SJSA1 (cell line): ENCODE data around the gene ERC2. TPM values are rescaled to one million over a fixed set of nuclear protein-coding genes. Genes with fewer than 3 reads are reported as not detected.

Source experiments
- DNase-seq, 2 experiments: peaks; one replicate each; pipeline ENCODE4 v3.0.0-alpha.2; 2015 to 2020; ENCODE audit warnings: low spot score in 2 of 2, low read depth in 1 of 2
- H3K27ac ChIP-seq: fragments of 250-450 bp; sonication (Bioruptor Pico); 2 replicates; pipeline ENCODE4 v1.5.1; 2020; ENCODE audit warnings: mild to moderate bottlenecking, moderate library complexity
- H3K27me3 ChIP-seq: fragments of 250-450 bp; sonication (Bioruptor Pico); replicated peaks from 2 replicates; pipeline ENCODE4 v1.5.1; 2020; ENCODE audit warnings: mild to moderate bottlenecking, moderate library complexity
- H3K36me3 ChIP-seq: fragments of 250-450 bp; sonication (Bioruptor Pico); 2 replicates; pipeline ENCODE4 v1.5.1; 2020; ENCODE audit warnings: mild to moderate bottlenecking
- H3K4me1 ChIP-seq: fragments of 250-450 bp; sonication (Bioruptor Pico); replicated peaks from 2 replicates; pipeline ENCODE4 v1.6.1; 2021; ENCODE audit warnings: mild to moderate bottlenecking
- H3K4me3 ChIP-seq: fragments of 250-450 bp; sonication (Bioruptor Pico); 2 replicates; pipeline ENCODE4 v1.5.1; 2020; ENCODE audit warnings: mild to moderate bottlenecking
- H3K9me3 ChIP-seq: fragments of 250-450 bp; sonication (Bioruptor Pico); replicated peaks from 2 replicates; pipeline ENCODE4 v1.5.1; 2020; ENCODE audit warnings: mild to moderate bottlenecking
- total RNA-seq: library from RNA; depleted of rRNA; stranded (reverse); fragments of >200 nt; shearing (Covaris generic); gene quantifications from 2 replicates; pipeline ENCODE4 v1.2.3, GENCODE V29; 2014

Gene ERC2
- total RNA-seq, 1 experiment from 2014 or later, result 0.13 TPM

DNA sequence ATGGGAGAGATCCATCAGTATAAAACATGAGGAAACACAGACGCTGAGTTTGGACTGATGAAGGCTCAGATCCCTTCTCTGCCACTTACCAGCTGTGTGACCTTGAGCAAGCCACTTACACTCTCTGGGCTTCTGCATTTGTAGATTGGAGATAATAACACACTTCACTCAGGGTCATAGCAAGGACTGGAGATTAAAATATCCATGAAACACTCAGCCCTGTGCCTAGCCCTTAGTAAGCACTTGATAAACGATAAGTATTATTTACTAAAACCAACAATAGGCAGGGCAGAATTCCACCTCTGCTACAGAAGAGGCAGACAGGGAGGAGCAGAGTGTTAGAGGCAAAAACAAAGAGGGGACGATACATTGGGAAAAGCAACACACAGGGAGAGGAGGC, 560.7 kb downstream of the ERC2 start:
- H3K4me1 ChIP-seq, result no peaks in the 10 kb centered on the region
- H3K9me3 ChIP-seq, result no peaks in the 10 kb centered on the region
- DNase-seq, result no peak
- no peak overlapping the region for H3K27ac ChIP-seq
- no peak overlapping the region for H3K4me3 ChIP-seq
- H3K27me3 ChIP-seq, result no peaks in the 10 kb centered on the region
- H3K36me3 ChIP-seq, result no peaks in the 10 kb centered on the region

DNA sequence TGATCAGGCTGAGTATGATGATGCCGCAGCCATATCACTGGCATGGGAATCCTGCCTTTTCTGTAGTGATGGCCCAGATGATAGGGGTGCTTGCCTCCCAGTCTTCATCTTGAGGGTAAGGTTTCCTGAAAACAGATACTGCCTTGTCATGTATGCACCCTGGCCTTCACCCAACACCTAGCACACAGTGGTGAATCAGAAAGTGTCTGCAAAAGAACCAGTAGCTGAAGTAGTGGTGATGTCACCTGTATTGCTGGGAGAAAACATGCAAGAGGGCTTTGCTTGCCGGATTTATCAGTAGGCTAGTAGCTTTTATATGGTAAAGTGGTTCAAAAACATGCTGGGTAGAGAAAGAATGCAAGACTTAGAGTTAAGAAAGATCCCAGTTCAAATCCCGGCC, 561.4 kb downstream of the ERC2 start:
- no peaks in the 10 kb centered on the region for H3K4me1 ChIP-seq
- H3K4me3 ChIP-seq, result no peak overlapping the region
- DNase-seq, result no peak

DNA sequence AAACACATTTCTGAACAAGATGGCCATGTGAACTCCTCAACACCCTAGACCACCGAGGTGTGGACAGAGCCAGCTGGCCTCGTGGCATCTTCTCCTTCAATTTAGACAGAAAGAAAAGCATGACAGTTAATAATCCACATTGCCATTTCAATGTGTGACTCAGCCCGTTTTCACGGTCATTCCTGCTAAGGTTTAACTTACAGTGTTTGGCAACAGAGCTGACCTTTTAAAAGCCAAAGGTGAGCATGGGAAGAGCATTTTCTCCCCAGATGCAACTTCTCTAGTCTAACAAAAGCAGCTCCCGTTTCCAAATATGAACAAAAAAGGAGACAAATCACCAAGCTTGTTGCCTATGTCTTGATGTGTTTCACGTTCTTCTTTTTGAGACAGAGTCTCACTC, 563.6 kb downstream of the ERC2 start:
- Histone ChIP-seq H3K27ac (no peak overlapping the region), H3K27me3 (no peaks in the 10 kb centered on the region), H3K9me3 (no peaks in the 10 kb centered on the region), H3K4me1 (no peaks in the 10 kb centered on the region), H3K4me3 (no peak overlapping the region), H3K36me3 (no peaks in the 10 kb centered on the region)
- DNase-seq, result no peak

More for the DNA sequence above, 561.4 kb downstream of the ERC2 start:
- Histone ChIP-seq H3K27ac (no peak overlapping the region), H3K9me3 (no peaks in the 10 kb centered on the region), H3K27me3 (no peaks in the 10 kb centered on the region), H3K36me3 (no peaks in the 10 kb centered on the region)

DNA sequence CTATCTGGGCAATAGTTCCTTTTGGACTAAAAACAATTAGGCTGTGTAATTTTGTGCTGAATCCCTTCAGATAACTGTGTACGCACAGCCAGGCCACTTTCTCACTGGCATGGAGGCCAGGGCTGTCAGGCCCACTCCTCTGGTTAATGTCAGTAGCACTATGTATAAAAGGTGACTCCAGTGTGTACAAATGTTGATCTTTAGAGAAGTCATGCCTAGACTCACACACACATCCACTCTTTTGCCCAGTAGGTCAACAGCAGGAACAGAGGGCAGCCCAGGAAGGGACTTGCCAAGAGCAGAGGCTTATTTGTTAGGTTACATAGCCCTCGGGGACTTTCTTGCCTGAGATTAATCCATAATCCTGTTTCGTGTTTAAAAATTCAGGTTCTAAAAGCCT, 564.6 kb downstream of the ERC2 start:
- H3K27me3 ChIP-seq, result no peaks in the 10 kb centered on the region

DNA sequence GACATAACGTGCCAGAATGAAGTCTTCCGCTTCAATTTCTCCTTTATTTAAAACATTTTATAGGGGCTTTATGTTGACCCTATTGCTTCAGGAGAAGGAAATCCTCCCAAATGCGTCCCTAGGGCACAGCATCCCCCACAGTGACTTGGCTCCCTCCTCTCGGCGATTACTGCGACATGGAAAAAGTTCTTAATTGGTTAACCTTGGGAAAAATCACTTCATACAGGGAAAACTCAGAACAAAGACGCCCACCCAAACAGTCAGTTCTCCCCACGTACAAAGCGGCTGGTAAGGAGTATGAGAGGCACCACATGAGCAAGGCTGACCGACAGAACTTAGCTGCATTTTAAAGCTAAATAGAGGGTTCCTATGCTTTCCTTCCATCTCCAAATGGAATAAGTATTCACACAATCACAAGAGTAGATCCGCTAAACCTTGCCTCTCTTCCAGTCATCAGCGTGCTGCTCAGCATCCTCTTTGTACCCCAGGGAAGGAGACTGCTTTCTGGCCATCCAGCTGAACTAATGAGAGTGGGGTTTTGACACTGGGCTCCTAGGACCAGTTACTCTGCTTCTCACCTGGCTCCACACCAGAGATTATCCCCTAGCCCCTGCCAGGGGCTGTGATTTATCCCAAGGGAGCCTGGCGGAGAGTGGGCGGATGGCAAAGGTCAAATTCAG, 565.9 kb downstream of the ERC2 start:
- Histone ChIP-seq H3K9me3 (no peaks in the 10 kb centered on the region), H3K36me3 (no peaks in the 10 kb centered on the region), H3K4me3 (no peak overlapping the region), H3K27ac (no peak overlapping the region), H3K4me1 (peaks cover 6% of the 10 kb centered on the region), H3K27me3 (no peaks in the 10 kb centered on the region)
- no peak for DNase-seq

More for the DNA sequence above, 564.6 kb downstream of the ERC2 start:
- Histone ChIP-seq H3K4me3 (no peak overlapping the region), H3K27ac (no peak overlapping the region), H3K9me3 (no peaks in the 10 kb centered on the region), H3K36me3 (no peaks in the 10 kb centered on the region), H3K4me1 (no peaks in the 10 kb centered on the region)
- DNase-seq, result no peak

DNA sequence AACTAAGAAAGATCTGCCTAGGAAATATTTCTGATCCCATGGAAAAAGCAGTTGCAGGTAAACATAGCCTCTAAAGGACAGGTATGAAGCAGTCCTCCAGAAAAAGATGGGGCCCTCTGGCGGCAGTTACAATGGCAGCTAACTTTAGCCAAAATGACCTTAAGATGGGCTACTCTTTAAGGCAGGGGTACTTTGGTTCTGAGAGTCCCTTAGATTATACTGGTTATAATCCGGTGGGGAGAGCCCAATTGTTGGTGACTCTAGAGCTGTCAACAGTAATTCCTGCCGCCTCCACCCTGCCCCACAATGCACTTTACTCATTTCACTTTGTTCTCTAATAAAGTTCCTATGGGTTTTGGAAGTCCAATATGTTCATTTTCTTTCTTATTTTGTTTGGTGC, 568.4 kb downstream of the ERC2 start:
- H3K4me3 ChIP-seq, result no peak overlapping the region
- H3K27me3 ChIP-seq, result no peaks in the 10 kb centered on the region
- no peaks in the 10 kb centered on the region for H3K36me3 ChIP-seq
- H3K4me1 ChIP-seq, result peaks cover 7% of the 10 kb centered on the region
- no peak overlapping the region for H3K27ac ChIP-seq
- no peaks in the 10 kb centered on the region for H3K9me3 ChIP-seq
- no peak for DNase-seq

DNA sequence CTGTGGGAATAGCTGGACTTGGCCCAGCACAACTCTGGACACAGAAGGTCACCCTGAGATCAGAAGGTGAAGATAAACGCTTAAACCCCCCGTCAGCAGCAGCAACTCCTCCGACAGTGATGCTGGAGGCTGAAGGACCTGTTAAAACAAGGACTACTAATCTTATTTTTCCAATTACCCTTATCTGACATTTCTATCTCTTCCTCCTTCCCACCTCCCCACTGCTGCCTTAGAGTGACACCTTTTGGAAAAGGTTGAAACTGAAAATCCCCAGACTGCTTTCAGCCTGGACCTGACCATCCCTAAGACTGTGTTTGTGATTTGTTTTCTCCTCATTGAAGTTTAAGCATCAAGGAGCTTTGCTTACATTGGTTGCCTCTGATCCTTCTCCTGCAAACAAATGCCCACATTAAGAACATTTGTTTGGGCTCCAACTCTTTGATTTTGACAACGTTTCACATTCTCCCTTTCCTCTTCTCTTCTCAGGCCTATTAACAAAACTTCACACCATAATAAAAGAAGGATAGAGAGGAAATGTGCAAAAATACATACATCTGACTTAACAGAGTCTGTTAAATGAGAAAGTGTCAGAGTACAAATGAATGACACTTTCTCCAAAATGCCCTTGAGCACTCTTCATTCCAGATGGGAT, 570.6 kb downstream of the ERC2 start:
- Histone ChIP-seq H3K9me3 (no peaks in the 10 kb centered on the region), H3K4me3 (no peak overlapping the region), H3K27me3 (no peaks in the 10 kb centered on the region), H3K36me3 (no peaks in the 10 kb centered on the region), H3K27ac (no peak overlapping the region), H3K4me1 (peaks cover 19% of the 10 kb centered on the region)
- peak in 1 of 2 experiments; percentile 45 for DNase-seq

DNA sequence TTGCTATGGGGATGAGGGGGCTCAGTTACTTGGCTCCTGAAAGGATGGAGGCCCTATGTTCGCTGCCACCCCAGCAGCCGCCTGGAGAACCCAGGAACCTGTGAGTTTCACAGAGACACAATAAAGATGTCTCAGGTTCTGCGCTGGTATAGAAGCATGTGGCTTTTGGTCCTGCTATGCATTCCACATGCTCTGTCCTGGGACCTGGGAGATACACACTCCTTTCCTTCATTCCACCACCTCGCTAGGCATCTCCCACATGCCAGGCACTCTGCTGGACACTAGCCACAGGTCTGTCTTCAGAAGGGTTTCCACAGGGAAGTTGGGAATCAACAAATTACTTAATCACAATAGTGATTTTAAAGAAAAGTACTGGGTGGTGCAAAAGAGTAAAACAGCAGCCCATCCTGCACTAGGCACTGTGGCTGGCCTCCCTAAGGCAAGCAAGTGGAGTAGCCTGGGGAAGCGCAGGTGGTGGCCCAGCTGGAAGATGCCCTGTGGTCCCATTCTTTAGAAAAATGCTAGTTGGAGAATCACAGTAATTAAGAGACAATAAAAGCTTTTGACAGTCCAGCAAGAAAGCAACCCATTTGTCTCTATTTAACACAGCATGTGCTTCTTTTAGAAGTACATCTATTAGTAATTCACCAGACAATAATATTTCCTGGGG, 572.2 kb downstream of the ERC2 start:
- Histone ChIP-seq H3K27me3 (no peaks in the 10 kb centered on the region), H3K9me3 (no peaks in the 10 kb centered on the region), H3K4me1 (peaks cover 36% of the 10 kb centered on the region), H3K36me3 (no peaks in the 10 kb centered on the region), H3K27ac (no peak overlapping the region), H3K4me3 (no peak overlapping the region)
- no peak for DNase-seq

DNA sequence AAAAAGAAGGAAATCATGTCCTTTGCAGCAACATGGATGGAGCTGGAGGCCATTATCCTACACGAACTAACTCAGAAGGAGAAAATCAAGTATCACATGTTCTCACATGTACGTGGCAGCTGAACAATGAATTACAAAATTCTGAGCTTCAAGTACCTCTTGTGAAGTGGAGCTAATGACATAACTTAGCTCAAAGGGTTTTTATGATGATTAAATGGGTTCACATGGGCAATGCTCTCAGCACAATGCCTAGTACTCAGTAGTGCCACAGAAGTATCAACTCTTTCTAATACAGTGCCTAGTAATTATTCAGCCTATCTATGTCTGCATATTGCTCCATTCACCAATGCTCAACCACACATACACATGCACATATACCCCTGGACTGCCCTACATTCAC, 573.7 kb downstream of the ERC2 start:
- Histone ChIP-seq H3K4me1 (peaks cover 45% of the 10 kb centered on the region), H3K36me3 (no peaks in the 10 kb centered on the region), H3K27ac (no peak overlapping the region), H3K27me3 (no peaks in the 10 kb centered on the region), H3K4me3 (no peak overlapping the region), H3K9me3 (no peaks in the 10 kb centered on the region)
- no peak for DNase-seq

DNA sequence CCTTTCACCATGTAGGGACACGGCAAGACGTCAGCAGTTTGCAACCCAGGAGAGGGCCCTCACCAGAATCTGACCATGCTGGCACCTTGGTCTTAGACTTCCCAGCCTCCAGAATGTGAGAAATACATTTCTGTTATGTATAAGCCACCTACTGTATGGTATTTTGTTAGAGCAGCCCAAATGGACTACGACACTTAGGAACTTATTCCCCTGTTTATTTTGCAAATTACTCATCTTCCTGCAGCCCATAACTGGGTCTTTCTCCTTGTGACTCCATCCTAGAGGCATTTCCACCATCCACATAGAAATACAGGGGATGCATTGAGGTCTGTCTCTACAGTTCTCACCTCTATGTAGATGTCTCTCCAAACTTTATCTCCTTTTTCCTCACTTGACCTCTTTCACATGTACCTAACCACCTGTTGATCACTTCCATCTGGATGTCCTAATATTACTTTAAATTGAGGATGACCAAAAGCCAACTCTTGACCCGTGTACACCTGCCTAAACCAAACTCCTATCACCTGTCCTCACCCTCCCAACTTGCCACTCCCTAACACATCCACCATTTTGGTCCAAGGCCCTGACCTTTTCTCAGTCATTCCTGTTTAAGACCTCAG, 575.1 kb downstream of the ERC2 start:
- Histone ChIP-seq H3K9me3 (no peaks in the 10 kb centered on the region), H3K4me3 (no peak overlapping the region), H3K4me1 (peaks cover 45% of the 10 kb centered on the region), H3K27me3 (no peaks in the 10 kb centered on the region), H3K27ac (peak overlapping the region; percentile 94), H3K36me3 (no peaks in the 10 kb centered on the region)
- DNase-seq, result peak; percentile 51 to 75

DNA sequence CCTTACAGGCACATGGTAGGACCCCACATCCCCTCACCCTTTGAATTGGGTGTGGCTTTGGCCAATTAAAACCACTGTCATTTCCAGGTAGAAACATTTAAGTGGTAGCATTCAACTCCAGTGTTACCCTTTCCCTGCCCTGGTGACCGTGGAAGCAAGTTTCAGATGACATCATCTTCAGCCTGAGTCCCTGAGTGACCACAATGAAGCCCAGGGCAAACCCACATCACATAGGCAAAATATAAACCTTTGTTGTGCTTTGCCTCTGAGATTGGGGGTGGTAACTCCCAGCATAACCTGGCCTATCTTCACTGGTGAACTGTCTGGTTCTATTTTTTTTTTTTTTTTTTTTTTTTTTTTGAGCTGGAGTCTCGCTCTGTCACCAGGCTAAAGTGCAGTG, 577.2 kb downstream of the ERC2 start:
- Histone ChIP-seq H3K27ac (peak overlapping the region; percentile 94), H3K27me3 (no peaks in the 10 kb centered on the region), H3K9me3 (no peaks in the 10 kb centered on the region), H3K4me1 (peaks cover 43% of the 10 kb centered on the region), H3K36me3 (no peaks in the 10 kb centered on the region), H3K4me3 (no peak overlapping the region)
- peak; percentile 66 to 82 for DNase-seq

DNA sequence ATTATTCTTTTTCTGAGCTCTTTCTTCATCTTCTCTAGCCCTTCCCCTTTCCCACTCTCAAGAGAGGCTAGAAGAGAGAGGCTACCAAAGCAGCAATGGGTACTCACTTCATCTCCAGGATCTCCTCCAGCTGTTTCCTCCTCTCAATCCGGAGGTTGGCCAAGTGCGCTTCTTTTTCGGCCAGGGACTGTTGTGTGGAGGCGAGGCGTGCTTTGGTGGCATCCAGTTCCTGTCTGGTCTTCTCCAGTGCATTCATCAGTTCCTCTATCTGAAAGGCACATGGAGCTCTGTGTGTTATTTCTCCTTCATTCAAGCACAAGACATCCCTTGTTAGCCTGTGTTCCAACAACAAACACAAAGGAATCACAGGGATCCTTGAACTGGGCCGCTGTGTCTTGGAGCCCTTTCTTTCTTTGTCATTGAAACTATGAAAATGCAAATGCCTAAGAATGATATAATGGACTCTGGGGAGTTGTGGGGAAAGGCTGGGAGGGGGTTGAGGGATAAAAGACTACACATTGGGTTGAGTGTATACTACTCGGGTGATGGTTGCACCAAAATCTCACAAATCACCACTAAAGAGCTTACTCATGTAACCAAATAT, 579.9 kb downstream of the ERC2 start:
- Histone ChIP-seq H3K36me3 (no peaks in the 10 kb centered on the region), H3K4me3 (no peak overlapping the region), H3K9me3 (no peaks in the 10 kb centered on the region), H3K4me1 (peaks cover 55% of the 10 kb centered on the region), H3K27ac (no peak overlapping the region), H3K27me3 (no peaks in the 10 kb centered on the region)
- DNase-seq, result no peak

DNA sequence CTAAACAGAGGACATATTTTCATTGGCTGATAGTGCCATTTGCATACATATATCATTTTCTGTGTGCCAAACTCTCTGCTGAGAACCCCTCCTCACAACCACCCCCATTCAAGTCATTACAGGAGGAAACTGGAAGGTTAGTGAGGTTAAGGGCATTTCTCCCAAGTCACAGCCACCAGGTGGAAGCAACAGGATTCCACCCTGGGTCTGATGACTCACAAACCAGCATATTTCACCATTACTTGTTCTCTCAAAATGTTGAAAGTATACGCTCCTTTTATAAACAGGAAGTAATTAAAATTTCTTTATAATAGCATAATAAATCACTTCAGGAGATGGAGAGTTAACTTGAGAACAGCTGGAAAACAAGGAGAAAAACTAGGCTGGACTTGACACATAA, 582.5 kb downstream of the ERC2 start:
- no peaks in the 10 kb centered on the region for H3K27me3 ChIP-seq
- peak; percentile 47 to 52 for DNase-seq
- no peaks in the 10 kb centered on the region for H3K9me3 ChIP-seq
- H3K27ac ChIP-seq, result peak overlapping the region; percentile 10; the same call in 1 of the 2 replicates
- H3K4me1 ChIP-seq, result peaks cover 34% of the 10 kb centered on the region
- no peak overlapping the region for H3K4me3 ChIP-seq
- no peaks in the 10 kb centered on the region for H3K36me3 ChIP-seq
